SJCRH30 (cell line): ENCODE data around the gene FOXO3. TPM values are rescaled to one million over a fixed set of nuclear protein-coding genes. Genes with fewer than 3 reads are reported as not detected.
A peak's percentile ranks its signal among the peaks of the same experiment; 100 is the strongest.
"Not testable (repeated sequence)": the region's sequence is repeated elsewhere in the genome, so short reads cannot be mapped to it uniquely, and the experiment has no call there.

Experiments
- DNase-seq, 2 experiments: peaks; one replicate each; pipeline ENCODE4 v3.0.0-alpha.2; 2015 to 2020
- H3K27ac ChIP-seq: fragments of 250-450 bp; sonication (Bioruptor Pico); 2 replicates; pipeline ENCODE4 v1.5.1; 2020; ENCODE audit warnings: mild to moderate bottlenecking, moderate library complexity
- H3K27me3 ChIP-seq: fragments of 250-450 bp; sonication (Bioruptor Pico); 2 replicates; pipeline ENCODE4 v1.5.1; 2020; ENCODE audit warnings: mild to moderate bottlenecking, moderate library complexity
- H3K36me3 ChIP-seq: fragments of 250-450 bp; sonication (Bioruptor Pico); 2 replicates; pipeline ENCODE4 v1.5.1; 2020; ENCODE audit warnings: mild to moderate bottlenecking, moderate library complexity
- H3K4me1 ChIP-seq: fragments of 250-450 bp; sonication (Bioruptor Pico); 2 replicates; pipeline ENCODE4 v1.5.1; 2020; ENCODE audit warnings: mild to moderate bottlenecking, moderate library complexity
- H3K4me3 ChIP-seq: fragments of 250-450 bp; sonication (Bioruptor Pico); 2 replicates; pipeline ENCODE4 v1.5.1; 2020; ENCODE audit warnings: mild to moderate bottlenecking, moderate library complexity
- H3K9me3 ChIP-seq: fragments of 250-450 bp; sonication (Bioruptor Pico); replicated peaks from 2 replicates; pipeline ENCODE4 v1.5.1; 2020; ENCODE audit warnings: mild to moderate bottlenecking, moderate library complexity
- total RNA-seq: library from RNA; depleted of rRNA; stranded (reverse); fragments of >200 nt; shearing (Covaris generic); gene quantifications from 2 replicates; pipeline ENCODE4 v1.2.3, GENCODE V29; 2014

FOXO3 gene
- total RNA-seq, 1 experiment from 2014 or later = 35.0 TPM

DNA sequence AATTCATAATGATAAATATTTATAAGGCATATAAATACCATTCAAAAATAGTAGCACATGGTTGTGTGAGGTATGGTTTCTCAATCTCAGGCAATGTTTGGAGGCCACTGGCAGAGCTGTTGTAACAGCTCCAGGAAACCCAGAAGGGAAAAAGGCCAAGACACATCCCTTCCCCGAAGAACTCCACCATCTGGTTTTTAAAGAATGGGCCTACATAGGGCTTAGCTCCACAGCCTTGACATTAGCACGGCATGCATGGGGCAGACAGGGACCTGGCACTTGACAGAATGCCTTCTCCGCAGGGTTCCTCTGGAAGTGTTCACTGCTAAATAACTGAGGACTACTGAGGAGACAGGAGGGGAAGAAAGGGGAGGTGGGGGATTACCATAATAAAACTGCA is 16.1 kb upstream of the FOXO3 start:
- no peaks in the 10 kb centered on the region for H3K27me3 ChIP-seq
- H3K27ac ChIP-seq = no peak overlapping the region
- peaks cover 4% of the 10 kb centered on the region; the same call in 1 of the 2 replicates for H3K4me1 ChIP-seq
- no peaks in the 10 kb centered on the region for H3K36me3 ChIP-seq
- no peak for DNase-seq
- no peaks in the 10 kb centered on the region for H3K9me3 ChIP-seq
- H3K4me3 ChIP-seq = no peak overlapping the region

DNA sequence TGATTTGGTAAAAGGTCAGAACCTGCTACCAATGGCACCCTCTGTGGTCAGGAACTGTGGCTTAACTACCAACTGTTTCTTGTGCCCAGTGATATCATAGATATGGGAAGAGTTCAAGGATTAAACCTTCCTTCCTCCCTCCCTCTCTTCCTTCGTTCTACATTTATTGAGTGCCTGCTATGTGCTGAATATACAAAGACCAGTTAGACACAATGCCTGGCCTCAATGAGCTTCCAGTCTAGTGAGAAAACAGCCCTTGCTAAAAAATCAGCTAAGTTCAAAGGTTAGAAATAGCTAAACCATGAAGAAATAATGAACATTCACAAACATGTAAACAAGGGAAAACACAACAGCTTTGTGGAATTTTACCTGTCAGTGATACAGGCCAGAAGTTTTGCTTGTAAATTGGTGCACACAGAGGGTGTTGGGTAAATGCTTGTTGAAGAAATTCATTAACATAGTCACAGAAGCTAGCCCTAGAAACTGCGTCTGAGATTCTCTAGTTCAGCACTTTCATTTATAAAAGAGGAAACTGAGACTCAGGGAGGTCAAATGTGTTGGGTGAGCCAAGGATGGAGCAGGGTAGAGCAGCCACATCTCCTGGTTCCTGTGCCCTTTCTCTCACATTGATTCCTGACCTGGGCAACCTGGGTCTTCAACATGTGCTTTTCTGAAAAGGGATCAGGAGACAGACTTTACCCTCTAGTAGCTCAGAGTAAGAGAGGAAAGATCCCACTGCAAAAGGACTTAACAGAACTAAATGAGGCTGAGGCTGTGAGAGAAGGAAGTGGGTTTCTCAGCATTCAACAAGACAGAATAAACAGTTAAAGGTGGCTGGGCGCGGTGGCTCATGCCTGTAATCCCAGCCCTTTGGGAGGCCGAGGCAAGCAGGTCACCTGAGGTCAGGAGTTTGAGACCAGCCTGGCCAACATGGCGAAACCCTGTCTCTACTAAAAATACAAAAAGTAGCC is 14.4 kb upstream of the FOXO3 start:
- no peak overlapping the region for H3K4me3 ChIP-seq
- DNase-seq = no peak
- no peaks in the 10 kb centered on the region for H3K9me3 ChIP-seq
- H3K27ac ChIP-seq = no peak overlapping the region
- H3K4me1 ChIP-seq = peaks cover 4% of the 10 kb centered on the region; the same call in 1 of the 2 replicates
- H3K36me3 ChIP-seq = no peaks in the 10 kb centered on the region
- no peaks in the 10 kb centered on the region for H3K27me3 ChIP-seq

DNA sequence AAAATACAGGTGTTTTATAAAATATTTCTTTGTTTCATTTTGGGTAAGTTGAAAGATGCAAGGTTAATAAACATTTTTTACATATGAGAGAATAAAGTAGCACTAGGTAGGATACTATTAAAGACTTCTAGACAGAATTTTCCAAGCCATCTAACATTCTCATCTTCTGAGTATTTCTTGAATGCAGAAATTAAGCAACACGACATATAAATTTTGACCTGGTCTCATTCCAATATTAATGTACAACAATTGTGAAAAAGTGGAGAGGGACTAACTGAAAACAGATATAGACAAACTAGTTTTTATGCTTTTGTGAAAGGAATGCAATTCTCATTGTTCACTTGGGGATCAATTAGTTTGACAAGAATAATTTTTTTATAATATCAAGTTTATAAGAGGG is 11.5 kb upstream of the FOXO3 start:
- no peaks in the 10 kb centered on the region for H3K27me3 ChIP-seq
- no peaks in the 10 kb centered on the region for H3K9me3 ChIP-seq
- H3K4me3 ChIP-seq = no peak overlapping the region
- H3K4me1 ChIP-seq = no peaks in the 10 kb centered on the region
- H3K27ac ChIP-seq = no peak overlapping the region
- no peak for DNase-seq
- no peaks in the 10 kb centered on the region for H3K36me3 ChIP-seq

DNA sequence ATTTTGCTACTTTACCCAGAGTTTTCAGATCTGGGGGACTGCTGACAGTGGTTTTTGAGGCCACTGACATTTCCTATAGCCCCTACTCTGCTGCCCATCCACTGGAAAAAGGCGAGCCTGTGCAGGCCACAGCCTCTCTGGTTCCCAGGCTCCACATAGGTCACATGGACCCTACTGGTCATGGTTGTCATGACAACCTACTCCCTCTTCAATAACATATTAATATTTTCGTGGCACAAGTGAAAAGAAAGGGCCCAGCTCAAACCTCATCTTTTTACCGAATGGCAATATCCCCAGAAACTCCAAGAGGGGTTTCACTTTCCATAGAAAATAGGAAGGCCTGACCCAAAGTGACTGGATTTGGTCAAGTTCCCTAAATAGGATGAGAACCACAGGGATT is 11.0 kb upstream of the FOXO3 start:
- no peaks in the 10 kb centered on the region for H3K27me3 ChIP-seq
- H3K36me3 ChIP-seq = no peaks in the 10 kb centered on the region
- H3K27ac ChIP-seq = no peak overlapping the region
- no peak for DNase-seq
- H3K4me1 ChIP-seq = no peaks in the 10 kb centered on the region
- no peak overlapping the region for H3K4me3 ChIP-seq
- no peaks in the 10 kb centered on the region for H3K9me3 ChIP-seq

DNA sequence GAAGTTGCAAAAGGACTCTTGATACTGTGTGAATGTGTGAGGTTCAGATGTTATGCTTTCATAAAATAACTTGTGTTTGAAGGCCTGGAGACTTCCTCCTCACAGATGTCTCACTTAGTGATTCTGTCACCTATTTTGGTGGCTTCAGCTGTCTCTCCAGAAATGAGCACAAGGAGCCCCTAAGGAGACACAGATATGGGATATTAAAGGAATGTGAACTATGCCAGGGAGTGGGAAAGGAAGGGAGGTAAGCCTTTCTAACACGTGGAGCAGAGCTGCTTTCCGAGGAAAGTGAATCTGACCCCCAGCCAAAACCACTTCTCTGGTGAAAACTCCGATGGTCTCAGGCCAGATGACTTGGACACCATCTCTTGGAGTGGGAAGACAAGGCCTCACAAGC is 10.5 kb upstream of the FOXO3 start:
- Histone ChIP-seq H3K4me3 (no peak overlapping the region), H3K27ac (no peak overlapping the region), H3K36me3 (no peaks in the 10 kb centered on the region), H3K9me3 (no peaks in the 10 kb centered on the region), H3K4me1 (no peaks in the 10 kb centered on the region), H3K27me3 (no peaks in the 10 kb centered on the region)
- no peak for DNase-seq

DNA sequence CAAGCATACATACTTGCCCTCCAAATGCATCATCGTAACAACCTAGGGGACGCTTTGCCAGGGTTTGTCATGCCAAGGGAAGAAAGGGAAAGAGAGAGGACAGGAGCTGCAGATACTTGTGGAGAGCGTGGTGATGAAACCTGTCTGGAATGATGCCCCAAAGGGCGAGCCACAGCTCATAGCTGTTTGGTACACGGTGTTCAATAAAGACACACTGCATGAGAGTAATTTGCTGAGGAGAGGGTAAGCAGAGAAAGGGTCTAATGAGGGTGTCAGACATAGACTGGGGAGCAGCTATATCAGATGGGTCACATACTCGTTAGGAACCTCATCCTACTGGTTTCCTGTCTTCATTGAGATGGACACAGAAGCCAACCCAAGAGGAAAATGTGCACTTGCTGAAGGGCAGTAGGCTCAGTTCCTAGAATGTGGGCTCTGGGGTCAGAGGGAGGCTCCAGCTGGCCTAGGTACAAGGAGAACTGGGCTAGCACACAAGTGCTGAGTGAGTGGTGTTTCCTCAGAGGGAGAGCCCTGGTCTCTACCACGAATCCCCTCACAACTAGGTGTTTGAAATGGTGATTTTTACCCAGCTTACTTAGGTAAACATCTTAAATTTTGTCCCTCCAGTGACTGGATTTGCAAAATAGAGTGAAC is 5.2 kb upstream of the FOXO3 start:
- Histone ChIP-seq H3K4me3 (no peak overlapping the region), H3K27me3 (no peaks in the 10 kb centered on the region), H3K27ac (no peak overlapping the region), H3K9me3 (no peaks in the 10 kb centered on the region), H3K4me1 (no peaks in the 10 kb centered on the region), H3K36me3 (no peaks in the 10 kb centered on the region)
- no peak for DNase-seq

DNA sequence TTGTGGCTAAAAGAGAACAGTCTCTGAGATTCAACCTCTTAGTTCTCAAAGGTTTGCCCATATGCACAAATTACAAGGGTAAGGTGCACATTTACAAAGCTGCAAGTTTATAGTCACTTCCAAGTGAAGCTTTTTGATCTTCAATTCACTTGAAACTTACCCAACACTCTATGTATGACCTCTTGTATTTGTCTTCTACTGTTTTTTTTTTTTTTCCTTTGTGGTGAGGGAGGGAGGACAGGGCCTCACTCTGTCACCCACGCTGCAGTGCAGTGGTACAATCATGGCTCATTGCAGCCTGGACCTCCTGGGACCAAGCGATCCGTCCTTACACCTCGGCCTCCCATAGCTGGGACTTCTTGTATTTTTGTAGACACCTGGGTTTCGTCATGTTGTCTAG is 4.5 kb upstream of the FOXO3 start:
- no peak overlapping the region for H3K27ac ChIP-seq
- H3K4me3 ChIP-seq = no peak overlapping the region
- H3K9me3 ChIP-seq = no peaks in the 10 kb centered on the region
- H3K27me3 ChIP-seq = no peaks in the 10 kb centered on the region
- no peaks in the 10 kb centered on the region for H3K4me1 ChIP-seq
- no peaks in the 10 kb centered on the region for H3K36me3 ChIP-seq
- DNase-seq = no peak

DNA sequence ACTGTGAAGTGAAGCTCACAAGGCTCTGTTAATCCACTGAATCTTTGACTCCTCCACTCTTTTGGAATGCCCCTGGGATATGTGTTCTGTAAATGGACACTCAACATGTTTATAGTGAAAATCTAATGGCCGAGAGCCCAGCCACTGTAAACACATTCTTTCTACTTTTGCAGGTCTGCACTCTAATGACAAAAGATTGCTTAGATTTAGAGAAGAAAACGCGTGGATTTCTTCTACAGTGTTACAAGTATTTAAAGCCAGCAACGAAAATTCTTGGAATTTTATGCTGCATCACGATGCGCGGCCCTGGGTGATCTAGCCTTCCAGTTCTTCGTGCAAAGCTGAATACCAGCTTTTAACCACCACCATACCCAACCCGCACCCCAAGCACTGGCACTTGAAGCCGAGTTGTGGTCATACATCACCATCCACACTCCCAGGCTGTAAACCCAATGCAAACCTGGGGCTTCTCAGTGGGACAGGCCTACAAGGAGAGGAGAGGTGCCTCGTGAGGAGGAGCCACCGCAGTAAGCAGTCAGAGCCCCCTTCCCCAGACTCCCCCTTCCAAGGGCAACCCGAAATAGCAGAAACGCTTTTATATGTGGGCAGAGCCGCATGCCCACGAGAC is 3.7 kb upstream of the FOXO3 start:
- Histone ChIP-seq H3K4me1 (no peaks in the 10 kb centered on the region), H3K27me3 (no peaks in the 10 kb centered on the region), H3K36me3 (no peaks in the 10 kb centered on the region), H3K9me3 (no peaks in the 10 kb centered on the region), H3K27ac (peak overlapping the region; percentile 66), H3K4me3 (peak overlapping the region; percentile 85)
- peak; percentile 27 to 53 for DNase-seq

DNA sequence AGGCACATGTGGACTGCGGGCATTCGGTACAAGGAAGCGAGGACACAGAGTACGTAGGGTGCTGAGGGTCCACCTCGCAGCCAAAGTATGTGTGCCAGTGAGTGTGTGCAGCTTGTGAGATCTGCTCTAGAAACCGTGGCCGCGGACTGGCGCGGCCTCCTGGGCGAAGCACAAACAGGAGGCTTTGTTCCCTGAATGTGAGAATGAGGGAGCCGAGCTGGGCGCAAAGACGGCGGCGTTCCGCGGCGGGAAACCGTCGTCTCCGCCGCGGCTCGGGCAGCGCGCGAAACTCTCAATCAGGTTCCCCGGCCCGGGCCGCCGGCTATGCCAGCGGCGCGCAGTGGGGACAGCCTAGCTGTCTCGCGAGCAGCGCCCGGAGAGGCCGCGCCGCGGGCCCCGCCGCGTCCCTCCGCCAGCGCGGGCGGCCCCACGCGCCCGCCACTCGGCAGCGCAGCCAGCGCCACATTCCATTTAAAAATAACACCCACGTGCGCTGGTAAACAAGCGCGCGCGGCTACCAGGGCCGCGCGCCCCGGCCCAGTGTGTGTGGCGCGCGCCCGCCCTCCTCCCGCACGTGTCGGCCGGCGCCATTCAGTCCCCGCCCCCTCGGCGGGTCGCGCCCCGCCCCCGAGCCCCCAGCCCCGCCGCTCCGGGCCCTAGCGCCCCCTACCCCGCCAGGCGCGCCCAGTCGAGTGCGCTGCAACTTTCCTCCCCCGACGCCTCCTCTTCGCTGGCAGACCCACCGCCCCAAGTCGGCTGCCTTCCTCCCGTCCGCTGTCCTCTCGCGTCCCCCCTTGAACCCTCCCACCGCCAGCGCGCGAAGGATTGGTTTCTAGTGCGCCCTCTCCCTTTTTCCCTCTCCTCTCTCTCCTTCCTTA is 3.0 kb upstream of the FOXO3 start:
- Histone ChIP-seq H3K27me3 (no peaks in the 10 kb centered on the region), H3K4me3 (peak overlapping the region; percentile 85), H3K36me3 (no peaks in the 10 kb centered on the region), H3K4me1 (no peaks in the 10 kb centered on the region), H3K9me3 (no peaks in the 10 kb centered on the region), H3K27ac (peak overlapping the region; percentile 78)
- DNase-seq = peak in 1 of 2 experiments; percentile 60

DNA sequence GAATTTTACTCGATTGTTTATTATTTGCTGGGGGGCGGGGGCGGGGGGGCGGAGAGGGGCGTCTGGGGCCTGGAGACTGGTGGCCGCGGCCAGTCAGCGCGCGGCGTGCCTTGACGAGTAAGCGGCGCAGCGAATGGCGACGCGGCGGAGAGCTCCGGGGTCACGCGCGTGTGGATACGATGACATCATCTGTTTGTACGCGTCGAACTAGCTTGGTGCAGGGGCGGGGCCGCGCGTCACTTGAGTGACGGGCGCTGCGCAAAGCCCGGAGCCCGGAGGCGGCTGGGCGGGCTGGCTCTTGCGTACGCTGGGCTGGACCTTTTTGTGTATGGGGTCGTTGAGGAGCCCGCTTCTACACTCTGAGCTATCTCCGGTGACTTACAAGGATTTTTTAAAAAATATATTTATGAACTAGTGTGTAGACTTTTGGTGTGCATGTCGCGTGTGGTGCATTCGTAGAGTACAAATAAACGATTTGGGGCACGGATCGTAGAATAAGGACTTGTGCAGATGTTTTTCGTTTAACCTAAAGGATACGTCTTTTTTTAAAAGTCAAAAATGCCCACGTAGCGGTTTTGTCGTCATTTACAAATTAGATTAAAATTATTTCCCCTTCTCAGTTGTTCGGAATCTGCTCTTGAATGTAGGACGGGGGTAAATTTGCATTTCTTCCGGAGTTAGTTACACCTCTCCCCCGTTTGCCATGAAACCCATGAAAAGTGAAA is 2.2 kb upstream of the FOXO3 start:
- Histone ChIP-seq H3K27me3 (no peaks in the 10 kb centered on the region), H3K9me3 (no peaks in the 10 kb centered on the region), H3K4me1 (no peaks in the 10 kb centered on the region), H3K27ac (peak overlapping the region; percentile 78), H3K36me3 (no peaks in the 10 kb centered on the region), H3K4me3 (peak overlapping the region; percentile 85)
- peak; percentile 98 for DNase-seq

DNA sequence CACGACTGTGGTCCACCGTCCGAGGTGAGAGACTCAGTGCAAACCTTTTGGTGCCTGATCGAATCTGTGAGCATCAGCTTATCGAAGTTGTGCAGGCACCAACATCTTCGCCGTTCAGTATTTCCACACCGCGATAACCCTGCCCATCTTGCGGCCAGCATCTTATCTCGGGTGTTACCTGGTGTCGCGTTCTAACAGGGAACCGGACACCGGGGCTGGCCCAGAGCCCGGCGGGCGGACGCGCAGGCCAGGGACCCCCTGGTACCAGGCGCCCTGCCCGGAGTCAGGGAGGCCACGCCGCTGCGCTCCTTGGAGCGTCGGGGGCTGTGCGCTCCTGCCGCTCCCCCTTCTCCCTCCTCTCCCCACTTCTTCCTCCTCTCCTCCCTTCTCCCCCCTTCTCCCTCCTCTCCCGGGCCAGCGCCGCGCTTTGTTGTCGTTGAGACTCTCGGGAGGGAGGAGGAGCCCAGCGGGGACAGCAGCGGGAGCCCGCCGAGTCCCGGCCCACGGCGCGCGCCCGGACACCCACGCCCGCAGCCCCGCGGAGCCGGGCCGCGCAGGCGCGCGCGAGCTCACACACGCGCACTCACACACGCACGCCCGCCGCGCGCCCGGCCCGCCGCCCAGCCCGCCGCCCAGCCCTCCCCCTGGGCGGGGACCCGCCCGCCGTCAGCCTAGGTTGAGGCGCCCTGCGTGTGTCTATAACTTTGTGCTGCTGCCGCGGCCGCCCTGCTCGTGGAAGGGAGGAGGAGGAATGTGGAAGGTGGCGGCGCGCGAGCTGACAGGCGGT is 1.4 kb upstream of the FOXO3 start:
- Histone ChIP-seq H3K4me3 (peak overlapping the region; percentile 85), H3K27me3 (no peaks in the 10 kb centered on the region), H3K36me3 (no peaks in the 10 kb centered on the region), H3K4me1 (peaks cover 5% of the 10 kb centered on the region; the same call in 1 of the 2 replicates), H3K9me3 (no peaks in the 10 kb centered on the region), H3K27ac (peak overlapping the region; percentile 61)
- DNase-seq = peak; percentile 86

DNA sequence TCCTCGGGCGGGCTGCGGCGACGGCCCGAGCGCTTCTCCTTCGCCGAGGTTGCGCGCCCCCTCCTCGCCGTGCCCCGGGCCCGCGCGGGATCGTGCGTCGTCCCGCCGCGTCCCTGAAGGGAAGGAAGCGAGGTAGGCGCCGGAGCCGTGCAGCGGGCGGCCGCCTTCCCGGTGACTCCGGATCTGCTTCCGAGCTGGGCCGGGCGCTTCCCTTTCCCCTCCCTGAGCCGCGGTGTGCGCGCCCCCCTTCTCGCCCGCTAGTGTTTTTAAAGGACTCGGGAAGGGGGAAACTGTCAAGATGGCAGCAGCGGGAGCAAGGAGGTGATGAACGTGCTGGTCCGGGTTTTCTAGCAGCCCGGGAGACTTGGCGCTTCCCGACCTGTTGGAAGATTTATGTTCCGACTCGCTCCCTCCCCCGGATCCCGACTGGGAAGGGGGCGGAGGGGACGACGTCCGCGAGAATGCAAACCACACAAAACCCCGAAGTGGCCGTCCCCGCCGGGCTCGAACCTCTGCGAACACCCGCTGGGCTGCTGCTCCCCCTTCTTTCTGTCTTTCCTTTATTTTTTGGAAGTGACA is 744 bp upstream of the FOXO3 start:
- H3K4me1 ChIP-seq = peaks cover 12% of the 10 kb centered on the region
- peak; percentile 71 to 76 for DNase-seq
- peak overlapping the region; percentile 85 for H3K4me3 ChIP-seq
- no peaks in the 10 kb centered on the region for H3K27me3 ChIP-seq
- no peaks in the 10 kb centered on the region for H3K9me3 ChIP-seq
- H3K36me3 ChIP-seq = 0 out of 2 replicates have a peak, but pooled peaks cover 3% of the 10 kb centered on the region
- peak overlapping the region; percentile 61 for H3K27ac ChIP-seq

DNA sequence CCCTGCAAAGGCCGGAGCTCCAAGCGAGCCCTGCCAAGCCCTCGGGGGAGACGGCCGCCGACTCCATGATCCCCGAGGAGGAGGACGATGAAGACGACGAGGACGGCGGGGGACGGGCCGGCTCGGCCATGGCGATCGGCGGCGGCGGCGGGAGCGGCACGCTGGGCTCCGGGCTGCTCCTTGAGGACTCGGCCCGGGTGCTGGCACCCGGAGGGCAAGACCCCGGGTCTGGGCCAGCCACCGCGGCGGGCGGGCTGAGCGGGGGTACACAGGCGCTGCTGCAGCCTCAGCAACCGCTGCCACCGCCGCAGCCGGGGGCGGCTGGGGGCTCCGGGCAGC is 561 bp downstream of the FOXO3 start:
- not testable (repeated sequence) for H3K27me3 ChIP-seq, DNase-seq, H3K9me3 ChIP-seq, H3K36me3 ChIP-seq
- Histone ChIP-seq H3K4me3 (peak overlapping the region; percentile 85), H3K27ac (peak overlapping the region; percentile 28; the same call in 1 of the 2 replicates), H3K4me1 (peaks cover 19% of the 10 kb centered on the region)
